GM12872 (cell line): Measurements from ENCODE around the gene CELA1.

ENCODE experiments used
- TF ChIP-seq, protein P1 (sequence below): IDR thresholded peaks from 3 replicates; pipeline ENCODE4 v1.5.1; 2011; ENCODE audit warnings: low read depth, mild to moderate bottlenecking, low read length, moderate library complexity; ENCODE audit not compliant: insufficient read depth

The CELA1 gene

GRCh38 chr12:51362747-51363342 is 16.4 kb upstream of the CELA1 start:
- TF ChIP-seq, protein P1, sequence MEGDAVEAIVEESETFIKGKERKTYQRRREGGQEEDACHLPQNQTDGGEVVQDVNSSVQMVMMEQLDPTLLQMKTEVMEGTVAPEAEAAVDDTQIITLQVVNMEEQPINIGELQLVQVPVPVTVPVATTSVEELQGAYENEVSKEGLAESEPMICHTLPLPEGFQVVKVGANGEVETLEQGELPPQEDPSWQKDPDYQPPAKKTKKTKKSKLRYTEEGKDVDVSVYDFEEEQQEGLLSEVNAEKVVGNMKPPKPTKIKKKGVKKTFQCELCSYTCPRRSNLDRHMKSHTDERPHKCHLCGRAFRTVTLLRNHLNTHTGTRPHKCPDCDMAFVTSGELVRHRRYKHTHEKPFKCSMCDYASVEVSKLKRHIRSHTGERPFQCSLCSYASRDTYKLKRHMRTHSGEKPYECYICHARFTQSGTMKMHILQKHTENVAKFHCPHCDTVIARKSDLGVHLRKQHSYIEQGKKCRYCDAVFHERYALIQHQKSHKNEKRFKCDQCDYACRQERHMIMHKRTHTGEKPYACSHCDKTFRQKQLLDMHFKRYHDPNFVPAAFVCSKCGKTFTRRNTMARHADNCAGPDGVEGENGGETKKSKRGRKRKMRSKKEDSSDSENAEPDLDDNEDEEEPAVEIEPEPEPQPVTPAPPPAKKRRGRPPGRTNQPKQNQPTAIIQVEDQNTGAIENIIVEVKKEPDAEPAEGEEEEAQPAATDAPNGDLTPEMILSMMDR = no peak

DNA sequence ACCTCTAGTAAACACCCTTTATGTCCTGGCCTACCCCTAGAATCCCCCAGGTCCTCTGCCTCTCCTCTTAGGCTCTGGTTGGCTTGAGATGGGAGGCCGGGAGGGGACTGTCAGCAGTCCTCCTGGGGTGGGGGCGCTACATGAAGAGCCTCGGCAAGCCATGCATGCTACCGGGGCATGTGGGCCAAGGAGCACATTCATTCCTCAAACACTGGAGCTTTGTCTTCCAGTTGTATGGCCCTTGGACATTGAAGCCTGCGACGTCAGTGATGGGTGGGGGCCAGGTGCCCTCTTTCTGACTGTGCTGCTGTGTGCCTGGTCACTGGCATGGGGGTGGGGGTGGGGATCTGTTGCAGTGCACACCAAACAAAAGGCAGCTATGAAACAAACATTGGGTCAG is 15.8 kb upstream of the CELA1 start:
- TF ChIP-seq, protein P1 = no peak

DNA sequence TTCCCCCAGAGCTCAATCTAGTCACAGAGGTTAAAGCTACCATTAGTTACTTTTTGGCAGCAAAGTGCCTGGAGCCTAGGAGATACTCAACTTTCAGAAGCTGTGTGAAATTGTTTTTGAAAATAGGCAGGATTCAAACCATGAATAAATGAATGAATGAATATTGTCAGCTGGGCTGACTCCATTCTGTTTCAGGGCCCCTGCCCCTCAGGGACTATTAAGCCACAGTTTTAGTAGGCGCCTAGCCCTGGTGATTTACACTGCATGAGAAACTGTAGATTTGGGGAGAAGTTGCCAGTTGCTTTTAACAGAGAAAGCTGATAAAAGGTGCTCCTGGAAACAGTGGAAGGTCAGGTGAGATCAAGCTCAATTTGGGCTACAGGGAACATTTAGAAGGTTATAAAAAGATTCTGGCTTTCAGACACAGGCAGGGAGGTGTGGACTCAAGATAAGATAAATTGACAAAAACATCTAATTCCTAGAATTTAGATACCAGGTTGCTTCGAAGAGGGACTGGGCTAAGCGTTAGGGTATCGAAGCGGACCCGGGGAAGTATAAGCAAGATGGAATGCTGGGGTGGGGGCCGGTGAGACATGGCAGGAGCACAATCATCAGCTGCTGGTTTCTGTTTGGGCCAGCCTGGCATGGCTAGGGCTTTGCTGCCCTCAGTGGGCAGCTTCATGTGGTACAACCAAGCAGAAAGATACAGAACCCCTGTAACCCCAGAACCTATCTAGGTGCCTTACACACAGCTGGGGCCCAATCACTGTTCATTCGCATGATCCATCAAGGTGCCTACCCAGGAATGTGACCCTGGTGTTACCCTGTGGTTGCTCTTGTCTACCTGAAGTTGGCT is 14.9 kb upstream of the CELA1 start:
- TF ChIP-seq, protein P1 = no peak

GRCh38 chr12:51360315-51360714 is 13.8 kb upstream of the CELA1 start:
- TF ChIP-seq, protein P1 = no peak

DNA sequence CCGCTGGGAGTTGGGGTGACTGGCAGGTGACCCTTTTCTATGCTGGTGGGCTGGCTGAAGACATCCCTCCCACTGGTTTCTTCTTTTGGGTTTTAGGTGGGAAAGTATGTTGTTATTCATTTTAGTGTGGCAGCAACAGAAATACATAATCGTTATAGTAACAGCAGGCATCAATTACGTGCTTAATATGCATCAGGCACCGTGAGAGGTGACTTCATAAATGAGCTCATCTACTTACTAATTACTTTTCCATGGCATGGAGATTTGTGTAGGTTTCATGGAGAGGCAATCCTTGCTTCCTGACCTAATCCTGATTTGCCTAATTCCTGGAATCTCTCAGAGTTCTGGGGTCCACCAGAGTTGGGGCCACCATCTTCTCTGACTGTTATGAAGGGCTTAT is 13.4 kb upstream of the CELA1 start:
- TF ChIP-seq, protein P1 = no peak

- TF ChIP-seq, protein P1 = no peak
These were observed 12.0 kb upstream of the CELA1 start for GRCh38 chr12:51358496-51358895.

- TF ChIP-seq, protein P1 = no peak
These were observed 11.0 kb upstream of the CELA1 start for GRCh38 chr12:51357374-51358047.
